ENCODE data around the gene PSME3IP1.

The PSME3IP1 gene

DNA sequence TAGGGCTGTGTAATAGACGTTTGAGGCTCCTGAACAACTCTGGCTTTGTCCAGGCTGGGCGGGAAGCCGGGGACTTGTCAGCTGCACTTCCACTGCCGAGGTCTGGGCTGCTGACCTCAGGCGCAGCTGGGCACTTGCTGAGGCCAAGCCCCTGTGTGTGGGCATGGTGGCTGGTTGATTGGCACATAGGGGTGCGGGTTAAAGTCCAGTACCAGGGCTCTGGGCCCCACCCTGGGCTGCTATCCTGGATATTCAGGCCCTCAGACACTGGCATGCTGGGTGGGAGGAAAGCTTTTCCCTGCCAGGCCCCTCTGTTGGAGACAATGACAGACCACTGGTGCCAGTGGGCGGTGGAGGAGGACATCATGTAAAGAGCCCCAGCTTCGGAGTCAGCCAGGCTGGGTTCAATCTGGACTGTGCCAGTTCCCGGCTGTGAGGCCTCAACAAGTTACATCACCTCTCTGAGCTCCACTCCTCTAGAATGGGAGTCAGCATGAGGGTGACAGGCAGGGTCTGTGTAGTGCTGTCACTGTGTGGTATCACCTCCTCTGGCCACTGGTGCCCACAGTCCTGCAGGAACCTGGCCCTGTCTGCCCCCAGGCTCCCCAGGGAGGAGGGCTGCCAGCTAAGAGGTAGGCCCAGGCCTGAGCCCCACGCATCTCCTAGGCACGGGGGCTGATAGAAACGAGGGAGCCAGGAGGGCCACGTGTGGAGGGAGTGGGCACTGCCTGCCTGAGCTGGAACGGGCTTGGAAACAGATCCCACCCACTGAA is 42.5 kb downstream of the PSME3IP1 start:
- DNase-seq, result no peak

DNA sequence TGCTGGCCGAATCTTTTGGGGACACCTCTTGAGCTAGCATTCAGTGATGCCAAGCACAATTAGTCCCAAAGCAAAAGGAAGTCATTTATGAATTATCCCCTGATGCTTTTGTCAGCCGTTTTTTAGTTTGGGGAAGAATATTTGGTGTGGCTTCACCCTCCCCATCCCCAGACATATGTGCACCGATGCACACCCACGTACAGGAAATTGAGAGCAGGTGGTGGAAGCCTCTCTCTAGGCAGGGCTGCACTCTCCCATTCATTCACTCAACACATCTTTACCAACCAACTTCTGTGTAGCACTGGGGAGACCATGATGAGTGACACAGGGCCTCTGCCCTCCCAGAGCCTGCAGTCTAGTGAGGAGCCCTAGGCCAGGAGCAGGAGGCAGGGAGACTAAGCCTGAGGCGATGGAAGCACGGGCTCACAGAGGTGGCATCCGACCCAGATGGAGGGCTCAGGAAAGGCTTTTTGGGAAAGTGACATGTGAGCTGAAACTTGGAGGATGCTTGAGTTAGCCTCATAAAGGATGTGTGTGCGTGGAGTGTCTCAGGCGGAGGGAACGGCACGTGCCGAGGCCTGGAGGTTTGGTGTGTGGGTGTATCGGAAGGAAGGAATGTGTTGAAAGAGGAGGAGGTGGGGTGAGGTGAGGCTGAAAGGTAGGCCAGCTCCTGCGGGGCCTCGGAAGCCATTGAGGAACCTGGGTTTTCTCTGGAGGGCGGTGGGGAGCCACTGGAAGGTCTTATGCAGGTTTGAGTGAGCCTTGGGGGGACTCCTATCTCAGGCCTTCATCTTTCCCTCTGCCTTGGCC is 43.8 kb downstream of the PSME3IP1 start:
- DNase-seq, result no peak

DNA sequence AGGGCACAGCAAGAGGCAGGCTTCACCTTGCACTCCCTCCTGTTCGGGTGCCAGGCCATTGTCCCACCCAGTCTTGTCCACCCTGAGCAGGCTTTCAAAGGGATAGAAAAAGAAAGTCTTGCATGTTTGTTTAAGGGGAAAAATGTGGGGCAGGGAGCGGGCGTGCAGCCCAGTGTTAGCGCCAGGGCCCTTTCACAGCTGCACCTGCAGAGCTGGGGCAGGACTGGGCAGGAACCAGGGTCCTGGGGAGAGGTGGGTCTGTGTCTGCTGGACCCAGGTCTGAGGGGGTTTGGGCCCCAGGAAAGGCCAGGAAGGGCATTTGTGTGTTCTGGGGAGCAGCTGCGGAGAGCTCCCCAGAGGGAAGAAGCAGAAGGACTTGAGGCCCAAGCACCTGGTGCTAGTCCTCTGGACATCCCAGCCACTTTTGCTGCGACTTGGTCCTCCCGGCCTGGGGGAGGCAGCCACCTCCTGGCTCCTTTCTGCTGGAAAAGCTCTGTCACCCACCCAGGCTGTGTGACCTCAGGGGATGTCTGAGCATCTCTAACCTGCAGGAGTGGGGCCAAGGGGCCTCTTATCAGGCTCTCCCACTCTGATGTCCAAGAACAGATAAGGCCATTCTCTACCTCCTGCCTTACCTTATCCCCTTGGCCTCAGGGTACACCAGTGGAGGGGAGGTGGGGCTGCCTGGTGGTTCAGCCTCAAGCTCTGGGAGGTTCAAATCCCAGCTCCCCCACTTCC is 44.7 kb downstream of the PSME3IP1 start:
- DNase-seq, result no peak

GRCh38 chr16:57138281-57138935 is 47.4 kb downstream of the PSME3IP1 start:
- no peak for DNase-seq

DNA sequence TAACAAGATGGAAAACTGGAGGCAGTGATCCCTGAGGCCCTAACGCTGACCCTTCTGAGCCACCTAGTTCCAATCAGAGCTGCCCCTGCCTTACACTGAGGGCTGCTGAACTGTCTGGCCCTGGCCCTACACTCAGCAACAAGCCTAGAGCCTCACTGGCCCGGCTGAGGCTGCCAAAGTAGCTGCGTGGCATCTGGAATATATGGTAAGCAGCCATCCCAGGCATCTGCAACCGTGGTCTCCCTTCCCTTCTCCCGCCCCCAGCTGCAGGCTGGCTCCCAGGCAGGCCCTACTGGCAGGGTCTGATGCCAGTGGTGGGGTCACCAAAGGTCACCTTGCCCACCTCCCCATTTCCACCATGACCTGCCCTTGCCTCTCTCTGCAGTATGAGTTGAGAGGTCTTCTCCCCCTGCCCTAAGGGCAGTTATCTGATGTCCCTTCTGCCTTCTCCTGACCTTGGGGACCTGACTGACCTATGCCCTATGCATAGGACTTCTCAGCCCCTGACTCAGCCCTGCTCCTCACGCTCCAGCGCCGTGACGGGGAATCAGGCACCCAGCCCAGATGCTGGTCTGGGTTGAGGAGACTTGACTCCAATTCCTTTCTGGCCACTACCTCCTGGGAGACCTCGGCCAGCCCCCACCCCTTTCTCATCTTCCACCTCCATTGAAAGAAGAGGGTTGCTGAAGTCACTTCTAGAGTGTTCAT is 48.1 kb downstream of the PSME3IP1 start:
- DNase-seq, result no peak

DNA sequence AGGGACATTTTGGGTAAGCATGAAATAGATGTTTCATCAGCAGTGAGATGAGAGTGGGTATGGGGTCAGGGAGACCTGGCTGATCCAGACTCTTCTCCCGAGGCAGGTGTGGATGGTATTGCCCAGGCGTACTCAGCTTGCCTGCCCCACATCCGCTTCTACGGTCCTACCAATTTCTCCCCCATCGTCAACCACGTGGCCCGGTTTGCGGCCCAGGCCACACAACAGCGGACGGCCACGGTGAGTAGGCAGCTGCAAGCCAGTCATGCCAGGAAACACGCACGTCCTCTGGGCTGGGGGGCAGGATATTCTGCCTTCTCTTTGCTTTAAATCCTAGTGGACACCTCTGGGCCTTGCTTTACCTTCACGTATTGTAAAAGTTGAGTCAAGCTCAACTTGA is 48.8 kb downstream of the PSME3IP1 start:
- DNase-seq, result no peak

DNA sequence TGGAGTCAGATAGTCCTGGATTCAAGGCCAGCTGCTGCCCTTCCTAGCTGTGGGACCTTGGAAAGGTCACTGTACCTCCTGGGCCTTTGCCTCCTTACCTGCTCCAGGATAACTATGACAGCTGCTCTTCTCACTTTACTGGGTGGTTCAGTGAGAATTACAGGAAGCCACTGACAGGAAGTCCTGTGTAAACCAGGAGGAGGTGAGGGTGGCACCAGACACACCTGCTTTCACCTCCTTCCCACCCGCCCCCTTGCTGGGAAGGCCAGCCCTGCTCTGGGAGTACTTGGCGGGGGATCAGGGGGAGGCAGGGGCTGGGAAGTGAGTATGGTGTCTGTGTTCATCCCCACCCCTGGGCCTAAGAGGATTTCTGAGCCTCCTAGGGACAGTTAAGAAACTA is 50.9 kb downstream of the PSME3IP1 start:
- no peak for DNase-seq

GRCh38 chr16:57133886-57134285 is 52.0 kb downstream of the PSME3IP1 start:
- DNase-seq, result no peak

DNA sequence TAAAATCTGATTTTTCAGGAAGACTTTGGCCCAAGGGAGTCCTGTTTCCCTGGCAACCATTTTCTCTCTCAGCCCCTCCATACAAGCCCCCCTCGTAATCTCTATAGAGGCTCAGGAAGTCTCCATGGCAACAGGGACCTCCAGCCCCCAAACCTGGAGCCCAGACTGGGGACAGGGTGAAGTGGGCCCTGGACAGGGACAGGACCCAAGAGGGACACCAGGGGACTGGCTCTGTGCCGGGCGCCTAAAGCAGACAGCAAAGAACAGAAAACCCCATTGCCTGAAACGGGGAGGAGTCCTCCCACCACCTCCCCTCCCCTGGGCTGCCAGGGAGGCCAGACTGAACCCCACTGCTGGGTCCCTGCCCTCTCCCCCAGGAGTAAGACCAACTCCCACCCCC is 52.8 kb downstream of the PSME3IP1 start:
- DNase-seq, result no peak

DNA sequence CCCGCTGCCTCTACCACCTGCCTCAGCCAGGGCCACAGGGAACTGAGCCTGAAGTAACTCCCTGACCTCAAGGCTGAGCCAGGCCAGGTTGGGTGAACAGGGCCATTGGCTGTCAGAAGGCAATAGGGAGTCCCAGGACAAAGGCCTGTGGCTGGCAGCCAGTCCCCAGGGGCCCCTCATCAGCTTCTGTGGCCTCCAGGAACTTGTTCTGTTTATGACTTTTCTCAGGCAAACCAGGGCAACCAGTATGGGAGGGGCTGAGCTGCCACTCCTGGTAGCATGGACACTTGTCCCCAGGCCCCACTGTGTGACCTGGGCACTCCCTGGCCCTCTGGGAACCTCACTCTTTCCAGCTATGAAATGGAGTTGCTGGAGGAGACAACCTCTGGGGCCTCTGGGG is 53.4 kb downstream of the PSME3IP1 start:
- no peak for DNase-seq

DNA sequence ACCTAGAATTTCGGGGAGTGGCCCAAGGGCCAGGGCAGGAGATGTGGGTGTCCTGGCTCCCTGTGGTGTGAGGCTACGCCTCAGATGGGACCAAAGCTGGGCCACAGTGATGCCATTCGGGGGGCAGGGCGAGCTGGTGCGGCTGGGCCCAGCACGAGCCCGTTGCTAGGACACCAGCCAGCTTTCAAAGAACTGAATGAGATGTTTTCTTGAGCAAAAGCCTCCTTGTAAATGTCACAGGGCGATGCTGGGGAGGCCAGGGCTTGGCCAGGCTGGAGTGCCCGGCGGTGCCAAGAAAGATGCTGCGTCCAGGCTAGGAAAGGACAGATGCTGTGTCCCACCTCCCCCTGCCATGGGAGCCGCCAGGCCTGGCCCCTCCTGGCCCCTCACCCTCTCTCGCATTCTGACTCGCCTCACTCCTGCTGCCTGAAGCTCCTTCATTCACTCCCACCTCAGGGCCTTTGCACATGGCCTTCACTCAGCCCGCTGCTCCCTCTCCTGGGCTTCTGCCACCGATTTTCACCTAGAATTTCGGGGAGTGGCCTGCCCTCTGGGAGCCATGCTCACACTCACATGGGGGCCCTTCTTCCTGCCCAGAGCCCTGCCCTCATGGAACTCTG is 54.4 kb downstream of the PSME3IP1 start:
- DNase-seq, result no peak

DNA sequence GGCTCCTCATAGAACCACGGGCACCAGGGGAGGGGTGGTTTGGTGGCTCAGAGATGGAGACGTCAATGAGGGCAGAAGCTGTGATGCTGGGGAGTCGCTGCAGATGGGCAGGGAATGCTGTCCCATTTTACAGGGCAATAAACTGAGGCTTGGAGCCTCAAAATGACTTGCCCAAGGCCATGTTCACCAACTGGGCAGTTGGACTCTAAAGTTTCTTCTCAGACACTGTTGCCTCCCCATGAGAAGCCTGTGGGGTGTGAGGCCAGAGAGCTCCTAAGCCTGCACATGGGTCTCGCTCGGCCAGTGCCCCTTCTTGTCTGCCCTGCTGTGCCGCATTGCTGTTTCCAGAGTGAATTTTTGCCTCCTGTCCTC is 54.9 kb downstream of the PSME3IP1 start:
- no peak for DNase-seq

- no peak for DNase-seq
Observed at GRCh38 chr16:57128771-57129389, 57.0 kb downstream of the PSME3IP1 start.

- no peak for DNase-seq
Observed at GRCh38 chr16:57127836-57128235, 58.0 kb downstream of the PSME3IP1 start.

GRCh38 chr16:57127037-57127763 is 58.6 kb downstream of the PSME3IP1 start:
- no peak for DNase-seq

GRCh38 chr16:57126411-57126810 is 59.4 kb downstream of the PSME3IP1 start:
- DNase-seq, result no peak

DNA sequence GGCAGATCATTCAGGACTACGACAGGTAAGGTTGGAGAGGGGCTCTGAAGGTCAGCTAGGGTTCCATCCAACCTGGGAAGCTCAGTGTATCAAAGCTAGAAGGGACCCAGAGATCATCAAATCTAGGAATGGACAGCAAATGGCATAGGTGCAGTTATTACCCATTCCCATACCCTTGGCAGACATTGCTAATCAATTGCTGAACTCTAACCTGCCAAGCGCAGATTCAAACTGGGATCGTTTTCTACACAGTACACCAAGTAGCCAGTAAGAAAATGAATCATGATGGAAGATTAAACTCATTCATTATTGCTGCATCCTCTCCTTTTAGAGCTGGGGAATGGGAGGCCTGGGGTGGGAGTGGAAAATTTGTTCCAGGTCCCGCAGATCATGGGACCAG is 59.9 kb downstream of the PSME3IP1 start:
- DNase-seq, result no peak

- no peak for DNase-seq
Observed at GRCh38 chr16:57125376-57125775, 60.5 kb downstream of the PSME3IP1 start.

GRCh38 chr16:57123974-57124674 is 61.7 kb downstream of the PSME3IP1 start:
- no peak for DNase-seq
